ENCODE measurements around the gene SFRP2.

DNA sequence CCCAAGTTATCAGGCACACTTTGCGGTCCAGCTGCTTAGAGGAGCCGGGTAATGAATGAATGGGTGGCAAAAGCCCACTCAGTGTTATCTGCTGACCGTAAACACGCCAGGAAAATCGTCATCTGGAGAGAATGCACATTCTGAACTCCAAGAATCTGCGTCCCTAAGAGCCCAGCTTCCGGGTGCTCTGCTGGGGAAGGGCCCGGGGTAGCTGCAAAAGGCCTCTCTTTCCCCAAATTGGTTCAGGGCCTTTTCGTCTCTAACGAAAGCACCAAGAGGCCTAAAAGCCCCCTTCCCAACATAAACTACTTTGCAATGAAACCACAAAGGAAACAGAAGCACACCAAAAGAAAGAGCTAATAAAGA lies 1.6 kb upstream of the SFRP2 start:
- TF ChIP-seq, protein P1, sequence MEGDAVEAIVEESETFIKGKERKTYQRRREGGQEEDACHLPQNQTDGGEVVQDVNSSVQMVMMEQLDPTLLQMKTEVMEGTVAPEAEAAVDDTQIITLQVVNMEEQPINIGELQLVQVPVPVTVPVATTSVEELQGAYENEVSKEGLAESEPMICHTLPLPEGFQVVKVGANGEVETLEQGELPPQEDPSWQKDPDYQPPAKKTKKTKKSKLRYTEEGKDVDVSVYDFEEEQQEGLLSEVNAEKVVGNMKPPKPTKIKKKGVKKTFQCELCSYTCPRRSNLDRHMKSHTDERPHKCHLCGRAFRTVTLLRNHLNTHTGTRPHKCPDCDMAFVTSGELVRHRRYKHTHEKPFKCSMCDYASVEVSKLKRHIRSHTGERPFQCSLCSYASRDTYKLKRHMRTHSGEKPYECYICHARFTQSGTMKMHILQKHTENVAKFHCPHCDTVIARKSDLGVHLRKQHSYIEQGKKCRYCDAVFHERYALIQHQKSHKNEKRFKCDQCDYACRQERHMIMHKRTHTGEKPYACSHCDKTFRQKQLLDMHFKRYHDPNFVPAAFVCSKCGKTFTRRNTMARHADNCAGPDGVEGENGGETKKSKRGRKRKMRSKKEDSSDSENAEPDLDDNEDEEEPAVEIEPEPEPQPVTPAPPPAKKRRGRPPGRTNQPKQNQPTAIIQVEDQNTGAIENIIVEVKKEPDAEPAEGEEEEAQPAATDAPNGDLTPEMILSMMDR (conservative IDR thresholded peaks at IDR 0.05), result no peak
- no peak for TF ChIP-seq ZFX (IDR thresholded peaks at IDR 0.05)
